ENCODE data around the gene ASIC3. TPM values are rescaled to one million over a fixed set of nuclear protein-coding genes. Genes with fewer than 3 reads are reported as not detected.

ASIC3 gene
- total and polyA plus RNA-seq, 2 of the 8 experiments (the other 6 are each of a cell fraction or from before 2014, with no cell fraction given): 1.6 to 1.9 TPM

DNA sequence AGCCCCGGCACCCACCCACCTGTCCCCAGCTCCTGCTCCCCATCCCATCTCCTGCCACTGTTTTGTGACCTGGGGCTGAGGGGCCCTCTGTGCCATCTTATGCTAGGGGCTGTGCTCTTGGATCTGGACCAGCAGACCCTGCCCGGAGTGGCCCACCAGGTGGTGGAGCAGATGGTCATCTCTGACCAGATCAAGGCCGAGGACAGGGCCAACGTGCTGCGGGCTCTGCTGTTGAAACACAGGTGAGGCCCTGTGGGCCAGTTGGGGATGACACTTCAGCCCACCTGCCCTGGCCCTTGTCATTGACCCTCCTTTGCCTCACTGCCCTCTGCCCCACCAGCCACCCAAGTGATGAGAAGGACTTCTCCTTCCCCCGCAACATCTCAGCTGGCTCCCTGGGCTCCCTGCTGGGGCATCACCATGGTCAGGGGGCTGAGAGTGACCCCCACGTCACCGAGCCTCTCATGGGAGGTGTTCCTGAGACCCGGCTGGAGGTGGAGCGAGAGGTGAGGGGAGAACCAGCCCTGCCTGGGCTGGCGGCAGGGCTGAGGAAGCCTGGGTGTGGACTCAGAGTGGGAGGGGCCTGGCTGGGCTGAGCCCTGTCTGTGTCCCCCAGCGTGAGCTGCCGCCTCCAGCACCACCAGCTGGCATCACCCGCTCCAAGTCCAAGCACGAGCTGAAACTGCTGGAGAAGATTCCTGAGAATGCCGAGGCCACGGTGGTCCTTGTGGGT is 21.7 kb downstream of the ASIC3 start (continued):
- TF ChIP-seq BRCA1 (IDR thresholded peaks at IDR 0.05; ENCODE audit: low read depth, low read length) (no peak), SP4 (IDR thresholded peaks at IDR 0.05; ENCODE audit: low read length) (no peak), TEAD4 (IDR thresholded peaks at IDR 0.05; ENCODE audit: low read depth, low read length) (no peak), CBX5 (IDR thresholded peaks at IDR 0.05; ENCODE audit: low read depth, low read length) (no peak)
